C4-2B (cell line): ENCODE results near the gene ANKRD33B.
"Not testable (repeated sequence)": the region's sequence is repeated elsewhere in the genome, so short reads cannot be mapped to it uniquely, and the experiment has no call there.

ENCODE experiments used
- H3K27ac ChIP-seq: fragments of 450-650 bp; 2 replicates; pipeline ENCODE4 v1.5.1; 2017
- CTCF ChIP-seq: fragments of 450-650 bp; conservative IDR thresholded peaks from 2 replicates; pipeline ENCODE4 v1.5.1; 2017; ENCODE audit warnings: mild to moderate bottlenecking
- ZFX ChIP-seq: fragments of 450-650 bp; IDR thresholded peaks from 2 replicates; pipeline ENCODE4 v1.6.1; 2017

ANKRD33B gene

GRCh38 chr5:10563945-10564837 lies at the start of gene ANKRD33B:
Gene ANKRD33B, plus strand, starts transcription at chr5:10564070. Its CDS starts 398 bp downstream, at chr5:10564468.
- TF ChIP-seq CTCF, result no peak
- TF ChIP-seq ZFX, result no peak
- no peak within 1 kb of the TSS for H3K27ac ChIP-seq

DNA sequence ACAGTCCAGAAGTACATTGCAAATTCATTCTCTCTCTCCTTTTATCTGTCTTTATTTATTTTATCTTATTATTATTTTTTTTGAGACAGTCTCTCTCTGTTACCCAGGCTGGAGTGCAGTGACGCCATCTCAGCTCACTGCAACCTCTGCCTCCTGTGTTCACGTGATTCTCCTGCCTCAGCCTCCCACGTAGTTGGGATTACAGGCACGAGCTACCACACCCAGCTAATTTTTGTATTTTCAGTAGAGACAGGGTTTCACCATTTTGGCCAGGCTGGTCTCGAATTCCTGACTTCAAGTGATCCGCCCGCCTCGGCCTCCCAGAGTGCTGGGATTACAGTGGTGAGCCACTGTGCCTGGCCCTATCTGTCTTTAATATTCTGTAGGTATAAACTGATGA lies 49.3 kb upstream of the ANKRD33B start:
- H3K27ac ChIP-seq, result not testable (repeated sequence)

DNA sequence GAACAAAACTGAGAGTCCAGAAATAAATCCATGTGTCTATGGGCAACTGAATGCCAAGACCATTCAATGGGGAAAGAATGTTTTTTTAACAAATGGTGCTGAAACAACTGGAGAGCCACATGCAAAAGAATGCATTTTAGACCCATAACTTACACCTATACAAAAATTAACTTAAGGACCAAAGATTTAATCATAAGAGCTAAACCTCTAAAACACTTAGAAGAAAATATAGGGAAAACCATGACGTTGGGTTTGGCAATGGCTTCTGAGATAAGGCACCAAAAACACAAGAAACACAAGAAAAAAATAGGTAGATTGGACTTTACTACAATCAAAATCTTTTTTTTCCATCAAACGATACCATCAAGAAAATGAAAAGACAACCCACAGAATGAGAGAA lies 48.4 kb upstream of the ANKRD33B start:
- H3K27ac ChIP-seq, result no peak overlapping the region
- TF ChIP-seq CTCF (no peak), ZFX (no peak)

GRCh38 chr5:10518347-10518746 lies 45.5 kb upstream of the ANKRD33B start:
- H3K27ac ChIP-seq, result no peak overlapping the region
- TF ChIP-seq CTCF (no peak), ZFX (no peak)

GRCh38 chr5:10519729-10520128 lies 44.1 kb upstream of the ANKRD33B start:
- H3K27ac ChIP-seq, result no peak overlapping the region
- TF ChIP-seq ZFX, result no peak

- H3K27ac ChIP-seq, result no peak overlapping the region
- TF ChIP-seq CTCF, result no peak
- TF ChIP-seq ZFX, result no peak
These were observed 43.2 kb upstream of the ANKRD33B start for GRCh38 chr5:10520706-10521105.

- TF ChIP-seq ZFX, result no peak
- no peak; the same call in 1 of the 2 replicates for TF ChIP-seq CTCF
These were observed 42.2 kb upstream of the ANKRD33B start for GRCh38 chr5:10521466-10522223.

GRCh38 chr5:10522224-10522611 lies 41.7 kb upstream of the ANKRD33B start:
- no peak overlapping the region for H3K27ac ChIP-seq
- TF ChIP-seq ZFX, result no peak
- TF ChIP-seq CTCF, result no peak

More at GRCh38 chr5:10521466-10522223, 42.2 kb upstream of the ANKRD33B start:
- no peak overlapping the region for H3K27ac ChIP-seq
